GM19025 (cell line): ENCODE results near the gene EFNA5.
"Not testable (repeated sequence)": the region's sequence is repeated elsewhere in the genome, so short reads cannot be mapped to it uniquely, and the experiment has no call there.

Experiments used
- ATAC-seq: cut with Tn5 transposase; IDR thresholded peaks from one replicate; pipeline ENCODE4 v1.9.1; 2021; ENCODE audit warnings: mild to moderate bottlenecking, low read depth, moderate library complexity; ENCODE audit not compliant: unreplicated experiment

EFNA5 gene

DNA sequence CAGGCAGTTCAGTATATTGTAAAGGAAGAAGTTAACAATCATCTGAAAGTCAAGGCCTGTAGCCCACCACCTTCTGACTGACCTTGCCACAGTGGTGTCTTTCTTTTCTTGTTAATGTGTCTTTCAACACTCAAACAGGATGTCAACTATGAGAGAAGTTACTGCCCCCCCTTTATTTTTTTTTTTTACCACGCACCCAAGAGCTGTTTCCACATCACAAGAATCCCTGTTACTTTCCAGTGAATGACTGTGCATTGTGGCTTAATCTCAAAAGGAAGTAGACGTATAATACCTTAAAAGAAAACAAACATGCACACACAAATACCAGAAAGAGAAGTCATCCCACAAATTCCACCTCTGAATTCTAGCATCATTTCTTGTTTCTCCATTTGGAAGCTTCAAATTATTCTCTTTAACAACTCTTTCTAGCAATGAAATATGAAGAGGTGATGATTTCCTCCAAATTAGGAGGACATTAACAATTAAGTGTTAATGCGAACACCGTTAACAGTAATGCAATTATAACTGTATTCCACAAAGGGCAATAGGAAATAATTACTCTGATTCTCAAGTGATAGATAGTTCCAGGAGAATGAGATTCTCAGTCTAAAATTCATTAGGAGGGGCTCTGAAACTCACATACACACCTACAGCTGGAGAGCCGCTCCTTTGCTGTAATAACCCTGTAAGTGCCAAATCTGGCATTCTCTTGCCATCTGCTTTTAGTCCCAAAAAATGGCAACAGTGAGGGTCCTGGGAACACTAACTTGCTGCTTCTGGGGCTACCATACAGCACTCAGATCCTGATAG, 201.0 kb downstream of the EFNA5 start:
- ATAC-seq = no peak

DNA sequence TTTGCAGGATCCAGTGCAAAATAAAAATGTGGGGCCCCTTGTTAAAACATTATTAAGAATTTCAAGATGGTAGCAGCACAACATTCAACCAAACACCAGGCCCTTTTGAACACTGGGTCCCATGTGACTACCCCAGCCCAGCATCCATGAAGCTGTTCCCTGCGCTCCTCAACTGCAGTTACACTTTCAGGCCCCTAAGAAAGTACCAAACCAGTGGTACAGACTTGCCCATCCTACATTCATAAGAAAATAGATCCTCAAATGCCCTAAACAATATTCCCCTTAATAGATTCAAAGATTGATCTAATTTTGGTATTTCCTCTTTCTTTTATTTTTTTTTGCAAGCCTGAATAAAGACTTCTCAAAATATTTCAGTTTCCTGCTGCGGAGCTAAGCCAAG, 201.7 kb downstream of the EFNA5 start:
- ATAC-seq = no peak

- ATAC-seq = no peak
These were observed 202.5 kb downstream of the EFNA5 start for GRCh38 chr5:107468276-107468675.

DNA sequence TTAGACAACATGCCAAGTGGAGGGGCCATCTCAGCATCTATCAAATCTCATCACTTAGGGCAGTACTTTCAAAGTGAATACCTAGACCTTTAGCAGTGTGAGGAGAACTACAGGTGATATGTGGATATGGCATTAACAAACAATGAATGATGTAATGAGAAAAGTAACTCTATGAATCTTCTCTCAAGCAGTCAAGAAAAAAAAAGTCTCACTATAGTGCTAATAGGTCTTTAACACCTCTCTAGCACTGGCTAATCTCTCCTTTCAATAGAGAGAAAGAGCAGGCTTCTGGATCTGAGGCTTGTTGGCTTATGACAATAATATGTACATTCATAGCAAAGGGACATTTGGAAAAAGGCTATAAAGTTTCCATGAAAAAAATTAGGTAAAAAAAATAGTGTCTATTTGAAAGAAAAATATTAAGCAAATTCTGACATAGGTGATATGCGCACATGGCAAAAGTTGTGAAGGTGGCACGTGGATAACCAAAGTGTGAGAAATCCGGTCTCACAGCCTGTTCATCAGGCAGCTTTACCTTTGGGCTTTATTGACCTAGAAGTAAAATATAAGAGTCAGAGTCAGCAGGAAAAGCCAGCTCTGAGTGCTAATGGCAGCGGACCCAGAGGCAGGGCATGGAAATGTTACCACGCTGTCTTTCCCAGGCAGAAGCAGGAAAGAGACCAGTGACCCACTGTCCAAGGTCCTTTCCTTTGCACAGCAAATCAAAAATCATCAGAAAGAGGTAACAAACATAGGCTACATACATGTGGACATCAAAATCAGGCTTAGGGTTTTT, 203.4 kb downstream of the EFNA5 start:
- ATAC-seq = no peak

DNA sequence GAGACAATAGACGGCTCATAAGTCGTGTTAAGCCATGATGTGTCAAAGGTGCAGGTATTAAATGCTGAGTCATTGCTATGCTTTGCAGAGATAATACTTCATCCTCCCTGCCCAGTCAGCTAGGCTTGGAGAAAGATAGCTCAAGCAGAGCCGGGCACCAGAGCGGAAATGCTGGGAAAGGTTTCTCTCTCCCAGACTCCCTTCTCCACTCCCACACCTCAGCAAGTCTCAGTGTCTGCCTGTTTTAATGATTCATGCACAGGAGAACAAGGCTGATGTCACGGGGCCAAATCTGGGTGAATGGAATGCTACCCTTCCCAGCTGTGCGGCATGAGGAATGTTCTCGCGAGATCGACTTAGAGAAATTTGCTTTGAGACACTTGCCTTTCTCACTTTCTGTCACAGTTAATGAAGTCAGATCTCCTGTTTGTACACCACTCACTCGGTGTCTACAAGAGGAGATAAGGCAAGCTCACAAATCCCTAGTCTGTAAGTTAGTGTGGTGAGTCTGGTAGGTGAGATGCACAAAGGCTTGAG, 204.4 kb downstream of the EFNA5 start:
- ATAC-seq = no peak

GRCh38 chr5:107464876-107465275, 205.9 kb downstream of the EFNA5 start:
- ATAC-seq = no peak

DNA sequence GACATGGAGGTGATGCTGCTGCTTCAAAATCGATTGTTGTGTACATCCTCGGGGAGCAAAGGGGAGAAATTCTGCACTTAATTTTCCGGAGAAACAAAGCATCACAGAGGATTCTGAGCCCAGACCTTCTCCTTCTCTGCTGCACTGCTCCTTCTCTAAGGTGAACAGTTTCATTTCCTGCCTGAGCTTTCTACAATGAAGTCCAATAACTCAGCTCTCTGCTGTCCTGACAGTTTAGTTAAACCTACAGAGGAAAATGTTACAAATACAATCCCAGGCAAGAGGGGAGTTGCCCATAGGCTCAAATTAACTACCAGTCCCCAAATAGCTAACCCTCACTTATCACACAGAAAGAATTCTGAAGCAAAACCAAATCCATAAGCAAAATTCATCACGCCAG, 206.3 kb downstream of the EFNA5 start:
- no peak for ATAC-seq

GRCh38 chr5:107463731-107464130, 207.0 kb downstream of the EFNA5 start:
- no peak for ATAC-seq

DNA sequence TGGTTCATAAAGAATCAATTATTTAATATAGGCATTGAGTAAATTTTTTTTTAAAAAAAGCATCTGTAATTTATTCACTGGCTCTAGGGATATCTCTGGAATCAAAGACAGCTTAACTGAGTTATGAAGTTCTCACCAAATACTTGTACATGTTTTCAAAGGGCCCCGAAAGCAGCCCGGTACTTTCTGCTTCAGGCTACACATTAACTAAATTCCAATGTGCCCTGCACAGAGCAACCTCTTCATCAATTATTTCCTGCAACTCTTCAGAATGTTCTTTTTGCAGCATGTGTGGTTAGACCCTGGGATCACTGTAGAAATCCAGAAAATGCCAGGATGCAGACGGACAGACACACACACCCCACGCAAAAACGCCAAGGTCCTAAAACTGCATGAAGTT, 209.0 kb downstream of the EFNA5 start:
- ATAC-seq = no peak

DNA sequence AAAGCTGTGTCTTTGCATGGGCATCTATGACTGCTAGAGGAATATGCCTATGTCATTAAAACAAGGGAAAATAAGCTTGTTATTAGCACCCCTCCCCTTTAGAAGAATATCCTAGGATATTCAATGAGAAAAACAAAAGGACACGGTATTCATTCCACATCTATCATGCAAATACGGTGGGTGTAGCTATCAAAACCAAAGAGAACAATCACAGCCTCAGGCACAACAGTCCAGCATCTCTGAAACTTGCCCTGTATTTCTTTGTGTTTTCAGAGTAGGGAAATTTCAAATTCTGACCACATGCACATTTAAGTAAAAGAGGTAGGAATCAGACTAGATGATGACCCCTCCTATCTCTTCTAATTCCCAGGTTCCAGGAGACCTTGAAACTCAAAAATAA, 209.9 kb downstream of the EFNA5 start:
- ATAC-seq = no peak

- no peak for ATAC-seq
These were observed 211.1 kb downstream of the EFNA5 start for GRCh38 chr5:107459605-107460004.

DNA sequence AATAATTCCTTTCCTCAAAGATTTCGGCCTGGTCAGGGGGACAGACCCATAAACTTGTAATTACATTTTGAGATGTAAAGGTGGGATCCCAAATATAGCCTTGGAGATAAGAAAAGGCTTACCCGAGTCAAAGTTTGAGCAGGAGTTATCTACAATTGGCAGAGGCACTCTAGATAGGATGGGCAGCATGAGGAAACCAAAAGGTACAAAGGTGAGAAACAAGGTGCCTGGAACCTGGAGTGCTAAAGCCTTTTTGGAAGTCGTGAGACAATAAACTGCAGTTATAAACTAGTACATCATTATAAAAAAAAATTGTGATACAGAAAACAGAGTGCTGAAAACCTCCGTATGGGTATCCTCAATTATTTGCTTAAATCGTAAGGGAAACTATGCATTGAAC, 212.4 kb downstream of the EFNA5 start:
- no peak for ATAC-seq

DNA sequence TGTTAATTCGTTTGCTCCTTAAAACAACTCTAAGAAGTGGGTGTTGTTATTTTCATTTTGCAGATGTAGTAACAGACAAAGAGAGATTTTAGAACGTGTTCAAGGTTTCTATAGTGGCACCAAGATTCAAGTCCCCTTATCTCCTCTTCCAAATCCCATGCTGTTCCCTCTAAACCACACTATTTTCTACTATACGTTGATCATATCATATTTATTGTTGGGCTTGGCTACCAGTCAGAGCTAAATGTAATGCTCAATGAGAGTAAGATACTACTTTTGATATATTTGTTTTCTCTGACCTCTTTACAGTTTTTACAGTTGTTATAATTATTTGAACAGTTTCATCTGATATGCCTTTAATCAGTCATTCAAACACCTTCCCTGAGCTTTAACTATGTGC, 212.9 kb downstream of the EFNA5 start:
- ATAC-seq = no peak

DNA sequence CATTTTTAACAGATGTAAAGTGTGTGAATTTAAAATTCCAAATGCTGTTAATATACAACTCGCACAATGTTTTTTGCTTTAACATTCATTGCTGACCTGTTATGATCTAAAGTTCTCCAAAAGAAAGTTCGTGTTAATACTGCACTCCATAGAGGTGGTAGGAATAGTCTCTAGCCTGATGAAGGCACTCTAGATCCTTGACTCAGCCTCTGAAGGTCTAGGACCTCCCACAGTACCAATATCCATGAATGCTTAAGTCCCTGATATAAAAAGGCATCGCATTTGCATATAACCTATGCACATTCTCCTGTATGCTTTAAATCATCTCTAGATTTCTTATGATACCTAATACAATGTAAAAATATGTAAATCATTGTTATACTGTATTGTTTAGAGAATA, 213.6 kb downstream of the EFNA5 start:
- no peak for ATAC-seq

- peak; percentile 87 for ATAC-seq
These were observed 214.4 kb downstream of the EFNA5 start for GRCh38 chr5:107456281-107456715.

- no peak for ATAC-seq
These were observed 215.6 kb downstream of the EFNA5 start for GRCh38 chr5:107455111-107455544.

GRCh38 chr5:107451827-107452226, 218.9 kb downstream of the EFNA5 start:
- ATAC-seq = not testable (repeated sequence)

DNA sequence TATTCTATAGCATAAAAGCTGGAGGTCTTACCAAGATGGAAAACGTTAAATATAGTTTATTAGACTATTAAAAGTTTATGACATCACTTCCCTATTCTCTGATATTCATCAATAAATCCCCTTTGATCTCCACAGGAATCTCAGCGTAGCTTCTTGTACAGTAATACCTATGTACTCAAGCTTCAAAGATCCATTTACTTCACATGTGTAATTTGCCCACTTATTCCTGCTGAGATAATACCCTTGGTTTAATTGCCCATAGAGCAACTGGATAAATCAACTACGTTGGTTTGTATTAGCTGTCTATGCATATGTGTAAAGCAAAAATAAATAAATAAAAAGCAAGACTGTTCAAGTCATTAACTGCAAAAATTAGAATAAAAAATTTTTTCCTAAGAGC, 219.7 kb downstream of the EFNA5 start:
- no peak for ATAC-seq

- no peak for ATAC-seq
These were observed 220.2 kb downstream of the EFNA5 start for GRCh38 chr5:107450531-107450930.

GRCh38 chr5:107449369-107449768, 221.4 kb downstream of the EFNA5 start:
- no peak for ATAC-seq

- no peak for ATAC-seq
These were observed 223.2 kb downstream of the EFNA5 start for GRCh38 chr5:107447587-107447986.
